K562 (cell line): ENCODE measurements around the gene ATP5F1A. TPM values are rescaled to one million over a fixed set of nuclear protein-coding genes. Genes with fewer than 3 reads are reported as not detected.

ENCODE experiments used
- DPF2 ChIP-seq: fragments of 450-650 bp; IDR thresholded peaks from 2 replicates; pipeline ENCODE4 v1.6.1; 2016
- HEY1 ChIP-seq: fragments of 250-450 bp; sonication (Bioruptor Pico); IDR thresholded peaks from 2 replicates; pipeline ENCODE4 v1.5.0; 2020; ENCODE audit warnings: mild to moderate bottlenecking, moderate library complexity, borderline replicate concordance
- KLF13 ChIP-seq: fragments of 450-650 bp; IDR thresholded peaks from 2 replicates; pipeline ENCODE4 v1.6.1; 2016; ENCODE audit warnings: missing genetic modification characterization, low read depth, mild to moderate bottlenecking, missing compliant biosample characterization, moderate library complexity, borderline replicate concordance
- LEF1 ChIP-seq: fragments of 450-650 bp; IDR thresholded peaks from 2 replicates; pipeline ENCODE4 v1.6.1; 2016; ENCODE audit warnings: mild to moderate bottlenecking
- PRPF4 ChIP-seq: fragments of 200-400 bp; formaldehyde crosslinking; IDR thresholded peaks from one replicate; pipeline ENCODE4 v1.6.1; 2017; ENCODE audit warnings: low read length, low read depth, mild to moderate bottlenecking; ENCODE audit not compliant: insufficient read depth, poor library complexity, severe bottlenecking
- SETDB1 ChIP-seq: IDR thresholded peaks from one replicate; pipeline ENCODE4 v1.6.1; 2012; ENCODE audit warnings: low read length, control low read depth, inconsistent platforms
- SMAD4 ChIP-seq: fragments of 250-450 bp; sonication (Bioruptor Pico); conservative IDR thresholded peaks from 2 replicates; pipeline ENCODE4 v1.8.0; 2021; ENCODE audit warnings: inconsistent platforms, mild to moderate bottlenecking, moderate library complexity
- SMARCC2 ChIP-seq: fragments of 450-650 bp; IDR thresholded peaks from 2 replicates; pipeline ENCODE4 v1.6.1; 2017; ENCODE audit warnings: antibody characterized with exemption, moderate library complexity, mild to moderate bottlenecking, low read depth
- SPI1 ChIP-seq: IDR thresholded peaks from 2 replicates; pipeline ENCODE4 v1.6.1; 2011; ENCODE audit warnings: low read depth, low read length, control low read depth, borderline replicate concordance
- STAG1 ChIP-seq: sonication (generic); formaldehyde crosslinking; IDR thresholded peaks from 2 replicates; pipeline ENCODE4 v1.5.0; 2020; ENCODE audit warnings: missing genetic modification reagents, borderline replicate concordance
- TOE1 ChIP-seq, 2 experiments: fragments of 450-650 bp in 1 of 2; sonication (generic) in 1 of 2; formaldehyde crosslinking in 1 of 2; IDR thresholded peaks; 2 replicates each; pipeline versions ENCODE4 v1.7.1 to v1.8.0; 2016 to 2022; ENCODE audit warnings: borderline replicate concordance in 2 of 2, mild to moderate bottlenecking in 2 of 2, antibody characterized with exemption in 1 of 2, inconsistent platforms in 1 of 2, low read depth in 1 of 2, missing genetic modification reagents in 1 of 2, moderate library complexity in 1 of 2
- ZBTB17 ChIP-seq: fragments of 450-650 bp; formaldehyde crosslinking; IDR thresholded peaks from 2 replicates; pipeline ENCODE4 v1.4.0; 2020; ENCODE audit warnings: mild to moderate bottlenecking
- ZNF121 ChIP-seq: sonication (generic); formaldehyde crosslinking; conservative IDR thresholded peaks from 2 replicates; pipeline ENCODE4 v1.8.0; 2022; ENCODE audit warnings: missing genetic modification reagents
- ZNF140 ChIP-seq: fragments of 250-450 bp; sonication (Bioruptor Pico); IDR thresholded peaks from 2 replicates; pipeline ENCODE4 v1.8.0; 2021; ENCODE audit warnings: moderate library complexity, mild to moderate bottlenecking, inconsistent platforms
- ZNF263 ChIP-seq: sonication (generic); formaldehyde crosslinking; IDR thresholded peaks from 2 replicates; pipeline ENCODE4 v1.8.0; 2022; ENCODE audit warnings: mild to moderate bottlenecking, missing genetic modification reagents, borderline replicate concordance
- ZNF561 ChIP-seq: fragments of 450-650 bp; formaldehyde crosslinking; conservative IDR thresholded peaks from 2 replicates; pipeline ENCODE4 v1.4.0; 2020; ENCODE audit warnings: mild to moderate bottlenecking, moderate library complexity
- ZNF785 ChIP-seq: fragments of 250-450 bp; sonication (Bioruptor Pico); IDR thresholded peaks from 2 replicates; pipeline ENCODE4 v1.4.0; 2020; ENCODE audit warnings: mild to moderate bottlenecking
- polyA plus RNA-seq, 8 experiments: library from polyadenylated mRNA; depleted of rRNA in 4 of 8; stranded (reverse) in 5 of 8; unstranded in 3 of 8; fragments of >200 nt; fragmentation: Nextera tagmentation in 2 of 8; fragmentation: Illumina TruSeq in 1 of 8; extraction: Ambion mirVana in 2 of 8; extraction: Trizol in 1 of 8; gene quantifications; 2 replicates each; pipeline versions ENCODE4 v1.2.1 to v1.2.3, GENCODE V29; 2011 to 2014; ENCODE audit warnings: inconsistent platforms in 1 of 8, missing spikeins in 1 of 8
- total RNA-seq, 7 experiments: library from RNA; depleted of rRNA in 6 of 7; stranded (reverse); fragments of >200 nt in 6 of 7; fragmentation: Illumina TruSeq in 2 of 7; extraction: Trizol in 2 of 7; gene quantifications; 2 replicates each; pipeline versions ENCODE4 v1.2.1 to v1.2.3, GENCODE V29; 2011 to 2021; ENCODE audit warnings: low replicate concordance in 1 of 7
- TF ChIP-seq, protein P1 (sequence below), 2 experiments: fragments of 450-650 bp; IDR thresholded peaks; 2 replicates each; pipeline ENCODE4 v1.6.1; 2016
- TF ChIP-seq, protein P2 (sequence below): IDR thresholded peaks from 2 replicates; pipeline ENCODE4 v1.6.1; 2014; ENCODE audit warnings: antibody characterized with exemption

The ATP5F1A gene
- total and polyA plus RNA-seq, 9 of the 15 experiments (the other 6 are each of a cell fraction or from before 2014, with no cell fraction given), result 377 to 762 (median 490) TPM

DNA sequence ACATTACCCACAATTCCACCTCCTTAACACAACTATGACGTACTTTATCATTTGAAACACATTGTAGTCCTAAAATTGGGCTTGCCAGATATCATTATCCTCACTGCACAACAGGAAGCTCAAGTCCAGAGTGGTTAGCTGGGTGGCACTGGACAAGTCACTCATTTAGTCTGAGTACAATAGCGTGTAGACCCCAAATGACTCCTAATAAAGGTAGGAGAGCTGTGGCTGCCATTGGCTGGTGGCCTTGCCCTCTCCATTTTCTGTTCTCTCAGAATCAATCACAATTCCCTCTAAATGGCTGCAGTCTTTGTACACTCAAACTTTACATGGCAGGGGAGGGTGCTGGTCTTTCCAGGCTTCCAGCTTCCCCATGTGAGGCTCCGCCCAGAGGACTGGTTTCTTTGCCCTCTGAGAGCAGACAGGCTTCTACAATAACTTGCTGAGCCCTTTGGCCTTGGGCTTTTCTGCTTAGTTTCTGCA is 37.7 kb downstream of the ATP5F1A start (continued):
- no peak for TF ChIP-seq ZNF121 (CRISPR knock-in tag)
- TF ChIP-seq KLF13, result no peak
- TF ChIP-seq SETDB1, result no peak
- TF ChIP-seq ZNF561, result no peak
- peak; percentile 88 for TF ChIP-seq DPF2
- peak; percentile 43; the same call in 1 of the 2 replicates for TF ChIP-seq LEF1
- TF ChIP-seq SMAD4, result peak; percentile 44; the same call in 1 of the 2 replicates
- TF ChIP-seq SMARCC2, result peak; percentile 51; the same call in 1 of the 2 replicates
- no peak for TF ChIP-seq HEY1
- TF ChIP-seq ZNF263 (CRISPR knock-in tag), result no peak
- no peak for TF ChIP-seq ZNF785 (CRISPR knock-in tag)
- no peak for TF ChIP-seq ZBTB17 (CRISPR knock-in tag)
- TF ChIP-seq TOE1 (IDR thresholded peaks at IDR 0.05; ENCODE audit: borderline replicate concordance), result no peak
- no peak for TF ChIP-seq TOE1 (CRISPR knock-in tag; IDR thresholded peaks at IDR 0.05; ENCODE audit: borderline replicate concordance, low read depth)
- TF ChIP-seq SPI1, result no peak
- TF ChIP-seq STAG1 (CRISPR knock-in tag), result no peak
- TF ChIP-seq ZNF140 (CRISPR knock-in tag), result no peak
- TF ChIP-seq, protein P1, sequence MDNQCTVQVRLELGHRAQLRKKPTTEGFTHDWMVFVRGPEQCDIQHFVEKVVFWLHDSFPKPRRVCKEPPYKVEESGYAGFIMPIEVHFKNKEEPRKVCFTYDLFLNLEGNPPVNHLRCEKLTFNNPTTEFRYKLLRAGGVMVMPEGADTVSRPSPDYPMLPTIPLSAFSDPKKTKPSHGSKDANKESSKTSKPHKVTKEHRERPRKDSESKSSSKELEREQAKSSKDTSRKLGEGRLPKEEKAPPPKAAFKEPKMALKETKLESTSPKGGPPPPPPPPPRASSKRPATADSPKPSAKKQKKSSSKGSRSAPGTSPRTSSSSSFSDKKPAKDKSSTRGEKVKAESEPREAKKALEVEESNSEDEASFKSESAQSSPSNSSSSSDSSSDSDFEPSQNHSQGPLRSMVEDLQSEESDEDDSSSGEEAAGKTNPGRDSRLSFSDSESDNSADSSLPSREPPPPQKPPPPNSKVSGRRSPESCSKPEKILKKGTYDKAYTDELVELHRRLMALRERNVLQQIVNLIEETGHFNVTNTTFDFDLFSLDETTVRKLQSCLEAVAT (IDR thresholded peaks at IDR 0.05), result no peak
- TF ChIP-seq, protein P2, sequence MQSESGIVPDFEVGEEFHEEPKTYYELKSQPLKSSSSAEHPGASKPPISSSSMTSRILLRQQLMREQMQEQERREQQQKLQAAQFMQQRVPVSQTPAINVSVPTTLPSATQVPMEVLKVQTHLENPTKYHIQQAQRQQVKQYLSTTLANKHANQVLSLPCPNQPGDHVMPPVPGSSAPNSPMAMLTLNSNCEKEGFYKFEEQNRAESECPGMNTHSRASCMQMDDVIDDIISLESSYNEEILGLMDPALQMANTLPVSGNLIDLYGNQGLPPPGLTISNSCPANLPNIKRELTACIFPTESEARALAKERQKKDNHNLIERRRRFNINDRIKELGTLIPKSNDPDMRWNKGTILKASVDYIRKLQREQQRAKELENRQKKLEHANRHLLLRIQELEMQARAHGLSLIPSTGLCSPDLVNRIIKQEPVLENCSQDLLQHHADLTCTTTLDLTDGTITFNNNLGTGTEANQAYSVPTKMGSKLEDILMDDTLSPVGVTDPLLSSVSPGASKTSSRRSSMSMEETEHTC, result no peak
- TF ChIP-seq PRPF4, result no peak
